GM21360 (cell line): ENCODE results near the gene FBXW8.

Source experiments
- ATAC-seq: cut with Tn5 transposase; IDR thresholded peaks from one replicate; pipeline ENCODE4 v1.9.1; 2021; ENCODE audit warnings: mild to moderate bottlenecking, moderate library complexity; ENCODE audit not compliant: unreplicated experiment

Gene FBXW8

DNA sequence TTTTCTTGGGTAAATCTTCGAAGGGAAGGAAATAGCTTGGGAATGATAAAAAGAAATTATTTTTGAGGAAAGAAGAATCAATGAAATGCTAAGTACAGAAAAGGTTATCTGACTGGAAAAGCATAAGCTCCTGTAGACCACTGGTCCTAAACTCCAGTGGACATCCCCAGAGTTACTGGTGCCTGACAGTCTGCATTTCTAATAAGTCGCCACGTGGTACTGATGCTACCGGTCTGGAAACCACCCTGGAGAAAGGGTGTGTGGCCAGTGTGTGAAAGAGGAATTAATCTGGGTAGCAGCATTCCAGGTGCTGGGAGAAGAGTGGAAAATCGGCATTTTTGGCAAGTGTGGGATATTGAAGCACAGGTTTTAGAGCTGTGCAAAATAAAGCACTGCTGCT, 73.3 kb downstream of the FBXW8 start:
- ATAC-seq: no peak

DNA sequence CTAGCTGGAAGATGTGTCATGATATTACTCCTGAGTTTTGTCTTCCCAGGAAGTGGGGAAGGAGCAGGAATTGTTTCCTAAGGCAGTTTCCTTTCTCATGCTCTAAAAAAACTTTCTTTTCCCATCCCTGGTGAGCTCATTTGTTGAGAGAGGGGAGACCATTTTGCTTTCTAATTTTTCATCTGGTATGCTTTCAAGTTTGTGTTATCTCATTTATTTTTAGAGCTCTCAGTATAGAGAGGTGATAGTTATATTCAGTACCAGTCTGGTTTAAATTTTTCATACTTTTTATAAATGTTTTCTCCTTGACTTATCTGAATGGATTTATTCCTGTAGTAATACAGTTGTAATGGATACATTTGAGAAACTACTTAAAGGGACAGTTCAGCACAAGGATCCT, 79.6 kb downstream of the FBXW8 start:
- no peak for ATAC-seq

DNA sequence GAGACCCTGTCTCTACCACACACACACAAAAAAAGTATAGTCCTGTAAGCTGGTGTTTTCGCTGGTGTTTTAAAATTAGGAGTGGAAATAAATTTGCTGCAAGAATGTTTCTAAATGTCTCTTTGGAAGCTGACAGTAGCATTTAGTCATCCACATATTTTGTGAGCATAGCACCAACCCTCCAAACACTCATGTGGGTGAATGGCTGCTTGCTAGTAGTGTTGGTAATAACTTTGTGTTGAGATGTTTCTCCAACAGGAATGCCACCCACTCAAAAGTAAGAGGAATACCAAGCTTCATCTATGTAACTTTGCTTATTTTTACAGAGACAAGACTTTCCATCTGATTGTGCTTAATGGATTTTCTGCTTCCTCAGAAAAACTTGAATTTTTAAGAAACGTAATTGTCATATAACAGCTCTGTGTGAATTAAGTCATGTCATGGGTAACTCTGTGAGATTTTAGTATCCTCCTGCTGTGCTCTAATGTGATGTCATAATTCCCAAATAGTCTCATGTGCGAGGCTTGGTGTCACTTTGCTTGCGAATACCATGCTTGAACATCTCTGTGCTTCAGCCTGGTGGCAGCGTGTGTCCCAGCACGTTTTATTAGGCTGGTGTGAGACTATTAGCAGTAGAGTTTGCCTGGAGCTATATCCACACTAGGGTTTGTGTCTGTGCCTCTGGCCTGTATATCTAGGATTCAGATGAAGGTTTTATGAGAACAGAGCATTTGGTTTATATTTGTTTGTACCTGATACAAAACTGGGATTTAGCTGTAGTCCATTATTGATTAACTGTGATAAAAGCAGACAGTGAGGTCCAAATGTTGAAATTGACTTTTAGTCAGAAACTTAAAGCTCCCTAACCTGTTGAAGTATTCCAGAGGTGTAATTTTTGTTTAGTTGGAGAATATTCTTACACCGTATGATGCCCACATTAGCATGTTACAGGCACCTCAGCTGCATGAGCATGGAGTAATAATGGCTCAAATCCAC, 80.5 kb downstream of the FBXW8 start:
- ATAC-seq: no peak

DNA sequence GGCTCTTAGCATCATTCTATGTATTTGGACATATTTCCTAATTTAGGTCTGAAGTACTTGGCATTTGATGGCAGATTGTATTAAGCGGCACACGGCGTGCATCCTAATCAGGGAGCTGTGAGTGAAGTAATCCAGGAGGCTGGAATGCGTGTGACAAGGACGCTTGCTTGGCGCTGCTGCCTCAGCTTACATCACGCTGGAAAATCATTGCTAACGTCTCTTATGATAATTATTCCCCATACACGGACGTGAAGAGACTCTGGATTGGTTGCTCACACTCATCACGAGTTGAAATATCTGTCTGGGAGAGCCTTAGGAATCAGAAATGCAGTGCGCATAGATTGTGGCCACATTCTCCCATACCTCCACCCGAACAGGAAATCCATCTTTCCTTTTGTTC, 85.3 kb downstream of the FBXW8 start:
- no peak for ATAC-seq

DNA sequence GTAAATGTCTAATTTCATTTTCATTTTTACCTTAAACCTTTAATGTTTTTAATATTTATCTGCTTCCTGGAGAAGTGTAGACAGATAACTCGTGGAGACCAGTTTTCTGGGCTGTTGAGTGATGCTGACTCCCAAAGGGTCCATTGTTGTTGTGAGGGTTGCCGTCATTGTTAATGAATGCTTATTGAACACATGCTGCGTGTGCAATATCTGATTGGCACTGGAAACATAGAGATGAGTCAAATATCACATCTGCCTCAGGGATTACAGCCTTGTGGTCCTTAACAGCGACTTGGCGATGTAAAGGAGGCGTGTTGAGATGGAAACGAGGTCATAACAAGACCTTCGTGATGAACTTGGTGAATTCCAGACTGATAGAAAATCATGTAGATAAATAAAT, 85.9 kb downstream of the FBXW8 start:
- ATAC-seq: no peak

DNA sequence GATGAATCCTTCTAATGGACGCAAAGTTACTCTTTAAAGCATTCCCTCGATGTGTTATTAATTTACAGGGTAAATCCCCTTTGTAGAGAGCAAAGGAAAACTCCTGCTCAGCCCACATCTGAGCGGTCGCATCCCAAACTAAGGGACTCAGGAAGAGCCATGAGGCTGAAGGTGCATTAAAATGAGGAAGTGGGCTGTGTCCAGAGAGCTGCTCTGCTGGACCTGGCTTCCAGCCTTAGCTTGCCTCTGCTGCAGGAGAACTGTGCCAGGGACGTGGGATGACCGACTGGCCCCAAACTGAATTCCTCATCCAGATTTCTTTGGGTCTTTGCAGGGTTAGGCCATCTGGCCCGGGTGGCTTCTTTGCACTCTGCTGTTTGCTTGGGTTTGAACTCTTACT, 88.3 kb downstream of the FBXW8 start:
- ATAC-seq: no peak

DNA sequence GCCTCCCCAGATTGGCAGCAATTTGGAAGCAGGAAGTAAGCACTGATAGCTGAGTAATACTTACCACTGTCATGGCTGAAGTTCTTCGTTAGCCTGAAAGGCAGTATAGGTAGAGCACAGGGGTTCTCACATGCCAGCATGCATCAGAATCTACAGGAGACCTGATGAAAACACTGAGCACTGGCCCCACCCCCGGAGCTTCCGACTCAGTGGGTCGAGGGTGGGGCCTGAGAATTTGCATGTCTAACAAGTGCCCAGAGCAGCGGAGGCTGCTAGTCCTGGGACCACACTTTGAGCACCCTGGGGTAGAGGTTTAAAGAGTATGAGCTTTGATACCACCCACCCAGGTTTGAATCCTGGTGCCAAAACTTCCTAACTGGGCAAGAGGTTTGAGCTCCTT, 89.6 kb downstream of the FBXW8 start:
- ATAC-seq: no peak

DNA sequence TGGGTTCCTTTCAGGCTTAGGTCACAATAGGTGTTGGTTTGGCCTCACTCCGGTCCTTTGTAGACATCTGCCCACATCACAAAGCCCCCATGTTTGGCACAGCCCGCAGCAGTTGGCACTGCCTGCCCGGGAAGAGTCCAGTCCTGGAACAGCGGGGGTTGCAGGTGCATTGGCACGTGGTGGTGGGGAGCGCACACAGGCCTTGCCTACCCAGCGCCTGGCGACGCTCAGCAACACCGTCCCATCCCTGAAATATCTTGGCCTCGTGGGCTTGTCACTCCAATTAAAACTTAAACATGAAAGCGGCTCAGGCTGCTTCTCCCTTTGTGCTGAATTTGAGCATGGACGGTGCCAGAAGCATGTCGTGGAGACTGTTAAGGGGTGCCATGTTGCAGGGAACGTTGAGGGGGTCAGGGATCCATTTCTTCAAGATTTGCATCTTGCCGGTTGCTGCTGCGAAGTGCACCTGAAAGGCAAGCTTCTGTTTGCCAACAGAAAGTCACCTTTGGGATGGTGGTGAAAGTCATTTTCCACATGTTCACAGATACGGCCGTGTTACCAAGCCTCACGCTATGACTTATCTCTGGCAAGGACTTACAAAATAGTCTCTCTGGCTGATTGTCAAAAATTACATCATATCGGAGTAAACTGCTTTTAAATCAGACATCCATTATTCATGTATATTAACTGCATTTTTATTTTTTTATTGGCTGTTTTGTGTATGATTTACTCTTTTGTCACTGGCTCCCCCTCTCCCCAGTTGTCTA, 91.5 kb downstream of the FBXW8 start:
- ATAC-seq: no peak

DNA sequence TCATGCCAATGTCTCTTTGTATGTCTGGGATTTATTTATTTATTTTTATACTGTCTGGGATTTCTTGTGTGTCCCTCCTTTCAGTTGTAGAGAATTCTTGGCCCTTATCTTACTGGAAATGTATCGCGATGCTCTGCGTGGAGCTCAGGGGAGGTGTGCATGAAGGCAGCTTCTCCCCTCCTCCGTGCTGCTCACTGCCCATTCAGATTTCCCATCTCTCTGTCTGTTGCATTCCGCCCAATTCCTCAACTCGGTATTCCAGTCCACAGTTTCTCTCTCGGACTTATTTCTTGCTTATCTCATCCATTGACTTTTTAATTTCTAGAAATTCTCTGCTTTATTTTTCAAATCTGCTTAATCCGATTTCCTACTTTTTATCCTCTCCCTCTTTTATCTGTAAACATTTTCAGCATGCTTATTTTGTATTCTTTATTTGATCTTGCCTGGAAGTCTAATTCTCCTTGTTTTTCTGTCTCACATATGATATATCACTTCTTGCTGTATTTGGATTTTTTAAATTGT, 93.2 kb downstream of the FBXW8 start:
- no peak for ATAC-seq

DNA sequence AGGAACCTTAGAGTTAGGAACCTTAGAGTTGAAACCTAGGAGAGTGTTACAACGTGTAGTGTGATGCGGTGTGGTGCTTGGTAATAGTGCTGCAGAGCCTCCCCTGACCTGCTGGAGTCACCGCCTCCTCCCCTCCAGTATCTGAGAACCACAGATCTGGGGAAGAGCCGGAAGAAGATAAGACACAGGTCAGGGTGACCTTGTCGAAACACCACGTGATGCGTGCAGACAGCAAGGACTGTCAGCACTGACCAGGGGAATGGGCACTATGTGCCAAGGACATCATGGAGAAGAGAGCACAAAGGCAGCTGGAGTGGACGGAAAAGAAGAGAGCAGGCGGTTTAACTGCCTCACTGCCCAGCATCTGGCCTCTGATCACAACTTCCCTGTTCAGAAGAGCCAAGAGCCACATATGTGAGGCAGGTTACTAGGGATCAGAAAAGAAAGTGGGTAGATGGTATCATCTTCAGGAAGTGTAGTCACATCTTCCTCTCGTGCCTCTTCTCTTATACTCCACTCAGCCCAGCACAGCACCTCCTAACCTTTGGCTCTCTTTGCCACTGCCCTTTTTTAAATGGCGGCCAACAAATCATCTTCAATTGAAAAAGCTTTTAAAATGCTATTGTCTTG, 94.8 kb downstream of the FBXW8 start:
- no peak for ATAC-seq

DNA sequence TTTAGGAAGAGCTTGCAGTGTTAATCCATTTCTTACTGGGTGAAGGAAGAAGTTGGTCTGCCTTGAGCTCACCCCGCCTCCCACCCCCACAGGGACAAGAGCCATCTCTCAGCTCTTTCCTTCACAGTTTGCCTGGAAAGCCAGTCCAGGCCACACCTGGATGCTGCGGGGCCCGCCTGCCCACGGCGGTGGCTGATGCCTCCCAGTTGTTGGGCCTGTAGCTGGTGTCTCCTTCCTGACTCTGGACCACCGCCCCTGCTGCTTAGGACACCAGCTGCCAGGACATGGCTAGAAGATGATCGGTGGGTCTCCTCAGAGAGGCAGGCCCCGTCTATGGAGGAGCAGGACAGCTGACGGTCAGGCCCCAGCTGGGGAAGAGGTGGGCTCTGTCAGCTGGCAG, 95.6 kb downstream of the FBXW8 start:
- ATAC-seq: no peak

DNA sequence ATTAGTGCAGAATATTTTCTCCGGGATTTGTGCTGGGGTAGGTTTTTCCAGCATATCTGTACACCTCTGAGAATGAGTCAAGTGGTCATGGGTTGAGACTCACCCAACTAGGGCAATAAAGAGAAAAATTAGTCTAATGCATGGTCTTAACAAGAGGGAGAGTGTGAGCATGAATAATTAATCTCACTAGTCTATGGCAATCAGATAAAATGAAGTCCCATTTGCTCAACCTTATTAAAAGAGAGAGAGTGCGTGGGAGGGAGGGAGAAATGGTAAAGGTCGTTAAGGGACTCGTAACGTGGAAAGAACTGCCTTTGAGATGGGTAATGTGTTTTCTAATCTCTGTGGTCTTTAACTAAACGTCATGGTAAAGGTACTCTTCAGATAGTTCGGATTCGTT, 96.8 kb downstream of the FBXW8 start:
- ATAC-seq: no peak

DNA sequence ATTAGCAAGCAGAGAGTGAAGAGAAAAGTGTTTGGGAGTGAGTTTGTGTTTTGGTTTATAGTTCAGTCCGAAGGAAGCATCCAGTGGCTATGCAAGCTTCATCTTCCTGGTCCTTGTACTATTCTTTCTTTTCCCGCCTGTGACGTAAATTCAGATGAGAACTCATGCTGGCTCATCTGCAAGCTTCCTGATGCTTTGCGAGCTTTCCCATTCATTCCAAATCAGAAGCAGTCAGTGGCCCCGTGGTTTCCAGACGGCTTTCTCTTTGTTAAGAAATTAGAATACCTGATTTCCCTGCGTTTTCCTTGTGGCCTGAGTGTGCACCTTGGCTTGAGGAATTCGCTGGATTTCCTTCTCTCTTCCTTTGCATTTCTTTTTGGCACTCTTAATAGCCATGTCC, 99.0 kb downstream of the FBXW8 start:
- ATAC-seq: no peak

DNA sequence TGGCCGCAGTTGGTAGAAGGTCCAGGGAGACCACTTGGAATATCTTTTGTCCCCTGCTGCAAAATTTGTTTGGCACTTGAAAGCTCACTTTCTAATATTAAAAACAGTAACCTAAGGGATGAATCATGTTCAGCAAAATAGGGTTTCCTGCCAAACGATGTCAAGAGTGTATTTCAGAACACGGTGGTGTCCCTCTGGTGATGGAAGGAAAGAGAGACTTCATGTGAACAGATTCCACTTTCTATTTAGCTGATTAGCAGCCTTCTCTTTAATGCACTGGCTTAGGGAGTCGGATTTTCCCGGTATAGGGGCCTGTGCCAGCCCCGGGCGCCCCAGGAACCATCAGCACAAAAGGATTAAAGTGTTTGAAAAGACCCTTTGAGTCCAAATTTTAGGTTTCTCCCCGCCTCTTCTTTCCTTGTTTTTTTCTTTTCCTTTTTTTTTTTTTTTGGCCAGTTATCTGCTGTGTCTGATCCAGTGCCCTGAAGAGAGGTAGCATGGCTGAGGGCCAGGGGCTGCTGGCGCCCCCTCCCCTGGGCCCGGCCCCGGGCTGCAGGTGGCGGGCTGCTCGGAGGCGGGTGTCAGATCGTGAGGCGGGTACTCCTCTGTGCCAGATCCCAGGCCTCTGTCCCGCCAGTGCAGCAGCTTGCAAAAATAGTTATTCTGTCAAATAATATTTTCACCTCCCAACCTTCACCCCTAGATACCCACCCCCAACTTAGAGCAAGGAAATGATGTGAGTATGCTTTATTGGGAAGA, 100.1 kb downstream of the FBXW8 start:
- ATAC-seq: no peak

DNA sequence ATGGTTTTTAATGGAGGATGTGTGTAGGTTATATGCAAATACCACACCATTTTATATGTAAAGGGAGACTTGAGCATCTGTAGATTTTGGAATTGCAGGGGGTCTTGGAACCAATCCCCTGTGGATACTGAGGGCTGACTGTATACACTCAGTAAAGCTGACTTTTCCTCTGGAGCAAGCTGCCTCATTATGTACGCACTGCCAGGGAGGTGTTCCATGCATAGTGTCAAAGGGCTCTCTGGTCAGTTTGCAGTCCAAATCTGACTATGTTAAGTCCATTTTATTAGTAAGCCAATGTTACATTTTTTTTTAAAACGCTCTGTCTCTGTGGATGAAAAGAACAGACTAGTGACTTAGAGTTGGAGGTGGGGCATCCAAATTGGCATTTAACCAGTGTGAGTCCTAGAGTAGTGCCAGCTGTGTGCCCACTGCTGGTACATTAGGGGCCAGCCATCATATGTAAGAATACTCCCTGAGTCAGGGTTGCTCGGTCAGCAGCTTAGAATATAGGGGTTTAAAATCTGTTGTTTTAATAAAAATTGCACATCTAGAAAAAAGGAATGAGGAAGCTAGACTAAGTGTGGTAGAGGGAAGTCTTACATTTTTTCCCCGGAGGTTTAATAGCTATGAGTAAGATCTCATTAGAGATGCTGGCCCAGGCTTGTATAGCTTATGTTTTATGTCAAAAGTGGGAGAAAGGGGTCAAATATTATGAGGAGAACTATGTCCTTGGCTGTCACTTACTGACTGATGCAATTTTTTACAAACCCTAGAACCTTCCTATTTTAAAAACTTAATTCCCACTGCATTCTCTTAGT, 101.4 kb downstream of the FBXW8 start:
- ATAC-seq: no peak

DNA sequence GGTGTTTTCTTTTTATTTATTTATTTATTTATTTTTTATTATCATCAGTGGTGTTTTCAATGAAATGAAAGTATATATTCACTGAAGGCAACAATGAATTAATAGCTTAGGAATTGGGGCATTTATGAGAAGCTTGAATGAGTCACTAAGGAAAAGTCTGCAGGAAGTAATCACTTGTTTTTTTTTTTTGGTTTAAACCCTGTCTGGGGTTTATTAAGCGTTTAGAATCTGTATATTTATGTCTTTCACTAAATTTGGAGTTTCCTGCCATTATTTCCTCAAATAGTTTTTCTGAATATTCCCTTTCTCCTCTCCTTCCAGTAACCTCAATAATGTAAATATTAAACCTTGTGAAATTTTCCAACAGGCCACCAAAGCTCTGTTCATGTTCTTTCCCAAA, 103.0 kb downstream of the FBXW8 start:
- no peak for ATAC-seq

DNA sequence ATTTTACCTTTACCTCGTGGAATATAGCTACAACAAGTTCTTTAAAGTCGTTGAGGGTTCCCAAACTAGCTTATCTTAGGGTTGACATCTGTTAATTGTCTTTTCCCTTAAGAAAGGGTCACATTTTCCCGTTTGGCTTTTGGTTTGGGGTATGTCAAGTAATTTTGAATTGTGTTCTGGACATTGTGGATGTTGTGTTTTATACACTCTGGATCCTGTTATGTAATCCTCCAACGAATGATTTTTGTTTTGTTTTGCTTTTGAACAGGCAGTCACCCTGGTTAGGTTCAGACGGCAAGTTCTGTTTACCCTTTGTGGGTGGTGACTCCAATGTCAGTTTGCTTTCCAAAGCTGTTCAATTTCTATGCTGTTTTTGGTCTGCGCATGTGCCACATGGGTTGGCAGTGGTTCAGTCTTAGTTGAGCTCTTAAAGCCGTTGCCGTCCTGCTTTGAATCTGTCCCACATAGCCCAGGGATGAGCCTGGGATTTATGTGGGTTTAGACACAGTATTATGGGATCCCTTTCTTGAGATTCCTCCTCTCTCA, 103.7 kb downstream of the FBXW8 start:
- no peak for ATAC-seq

DNA sequence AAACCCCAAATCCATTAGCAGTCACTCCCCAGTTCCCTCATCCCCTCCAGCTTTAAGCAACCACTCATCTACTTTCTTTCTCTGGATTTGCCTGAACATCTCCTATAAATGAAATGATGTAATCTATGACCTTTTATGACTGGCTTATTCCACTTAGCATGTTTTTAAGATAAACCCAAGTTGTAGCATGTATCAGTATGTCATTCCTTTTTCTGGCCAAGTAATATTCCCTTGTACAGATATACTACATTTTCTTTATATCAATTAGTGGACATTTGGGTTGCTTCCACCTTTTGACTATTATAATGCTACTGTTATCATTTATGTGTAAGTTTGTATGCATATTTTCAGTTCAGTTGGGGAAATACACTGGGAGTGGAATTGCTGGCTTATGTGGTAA, 105.1 kb downstream of the FBXW8 start:
- no peak for ATAC-seq

DNA sequence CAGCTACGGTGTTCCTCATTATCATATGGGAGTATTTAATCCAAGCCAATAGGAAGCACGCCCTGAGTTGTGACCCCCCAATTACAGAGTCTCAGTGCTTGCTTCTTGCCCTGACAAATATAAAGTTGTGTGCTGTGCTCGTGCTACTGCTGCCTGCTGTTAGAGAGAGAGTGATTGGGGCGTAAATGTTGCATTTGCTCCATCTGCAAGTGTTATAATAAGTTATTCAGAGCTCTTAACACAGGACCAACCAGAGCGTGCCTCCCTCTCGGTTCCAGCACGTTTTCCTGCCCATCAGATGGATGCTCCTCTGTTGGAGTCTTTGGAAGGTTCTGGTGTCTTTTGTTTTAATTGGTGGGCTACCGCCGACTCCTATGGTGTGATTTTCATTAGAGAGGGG, 107.1 kb downstream of the FBXW8 start:
- ATAC-seq: no peak

DNA sequence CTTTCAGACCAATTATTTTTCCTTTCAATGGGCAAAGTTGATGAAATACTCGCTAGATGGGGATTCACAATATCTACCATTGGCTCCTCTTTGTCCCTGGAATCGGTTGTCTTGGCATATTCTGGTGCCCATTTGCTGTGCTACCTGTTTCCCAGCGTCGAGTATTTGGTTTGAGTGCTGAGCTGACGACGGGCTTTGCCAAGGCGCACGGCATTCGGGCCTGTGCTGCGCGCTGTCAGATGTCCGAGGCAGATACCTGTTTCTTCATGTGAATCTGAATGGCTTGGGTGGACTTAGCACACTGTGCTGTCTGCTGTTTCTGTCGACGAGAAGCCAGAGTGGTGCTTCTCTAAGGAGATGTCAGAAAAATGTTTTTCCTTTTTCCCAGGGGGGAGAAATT, 107.5 kb downstream of the FBXW8 start:
- ATAC-seq: no peak
